Measurements from ENCODE around the gene USP5.
"Not testable (repeated sequence)": the region's sequence is repeated elsewhere in the genome, so short reads cannot be mapped to it uniquely, and the experiment has no call there.

Gene USP5

GRCh38 chr12:6867413-6868210 lies 15.7 kb downstream of the USP5 start, which contains the start of gene TPI1:
TSS of gene TPI1 (plus strand) at chr12:6867531. CDS start at chr12:6867567, 36 bp downstream.
- DNase-seq = peak; percentile 12

GRCh38 chr12:6868211-6869048 lies 16.5 kb downstream of the USP5 start:
- DNase-seq = no peak

GRCh38 chr12:6869049-6870021 lies 17.4 kb downstream of the USP5 start:
- DNase-seq = peak; percentile 53

- DNase-seq = not testable (repeated sequence)
These were observed 18.4 kb downstream of the USP5 start for GRCh38 chr12:6870304-6870703.

- DNase-seq = no peak
These were observed 19.4 kb downstream of the USP5 start for GRCh38 chr12:6871052-6871957.

- no peak for DNase-seq
These were observed 20.4 kb downstream of the USP5 start for GRCh38 chr12:6872073-6873048.

GRCh38 chr12:6873094-6874014 lies 21.4 kb downstream of the USP5 start, which contains the start of gene SPSB2:
TSS of gene SPSB2 (minus strand) at chr12:6873303. CDS start at chr12:6872901, 402 bp downstream.
- DNase-seq = peak; percentile 46

GRCh38 chr12:6874015-6874368 lies 22.0 kb downstream of the USP5 start:
- DNase-seq = not testable (repeated sequence)

- not testable (repeated sequence) for DNase-seq
These were observed 27.9 kb downstream of the USP5 start for GRCh38 chr12:6879824-6880223.

- no peak for DNase-seq
These were observed 31.3 kb downstream of the USP5 start for GRCh38 chr12:6883252-6883651.

- DNase-seq = no peak
These were observed 31.7 kb downstream of the USP5 start for GRCh38 chr12:6883683-6884082.

- DNase-seq = no peak
These were observed 32.6 kb downstream of the USP5 start for GRCh38 chr12:6884539-6884938.

GRCh38 chr12:6886206-6886999 lies 34.5 kb downstream of the USP5 start:
- DNase-seq = not testable (repeated sequence)

GRCh38 chr12:6887460-6887859 lies 35.5 kb downstream of the USP5 start:
- DNase-seq = no peak

GRCh38 chr12:6888360-6888759 lies 36.4 kb downstream of the USP5 start:
- no peak for DNase-seq

GRCh38 chr12:6888794-6889193 lies 36.8 kb downstream of the USP5 start:
- DNase-seq = not testable (repeated sequence)

GRCh38 chr12:6889775-6890573 lies 38.0 kb downstream of the USP5 start:
- DNase-seq = not testable (repeated sequence)
